NCI-H82 treated with DMSO at 0.1 percent for 48 hours (cell line): ENCODE results near the gene HDAC10.
A peak's percentile ranks its signal among the peaks of the same experiment; 100 is the strongest.

Experiments used
- DNase-seq: peaks from one replicate; lab custom pipeline; 2025; ENCODE audit not compliant: unreplicated experiment; lab: John Stamatoyannopoulos, UW

Gene HDAC10

GRCh38 chr22:50257041-50257440 is 6.0 kb upstream of the HDAC10 start:
- no peak for DNase-seq

DNA sequence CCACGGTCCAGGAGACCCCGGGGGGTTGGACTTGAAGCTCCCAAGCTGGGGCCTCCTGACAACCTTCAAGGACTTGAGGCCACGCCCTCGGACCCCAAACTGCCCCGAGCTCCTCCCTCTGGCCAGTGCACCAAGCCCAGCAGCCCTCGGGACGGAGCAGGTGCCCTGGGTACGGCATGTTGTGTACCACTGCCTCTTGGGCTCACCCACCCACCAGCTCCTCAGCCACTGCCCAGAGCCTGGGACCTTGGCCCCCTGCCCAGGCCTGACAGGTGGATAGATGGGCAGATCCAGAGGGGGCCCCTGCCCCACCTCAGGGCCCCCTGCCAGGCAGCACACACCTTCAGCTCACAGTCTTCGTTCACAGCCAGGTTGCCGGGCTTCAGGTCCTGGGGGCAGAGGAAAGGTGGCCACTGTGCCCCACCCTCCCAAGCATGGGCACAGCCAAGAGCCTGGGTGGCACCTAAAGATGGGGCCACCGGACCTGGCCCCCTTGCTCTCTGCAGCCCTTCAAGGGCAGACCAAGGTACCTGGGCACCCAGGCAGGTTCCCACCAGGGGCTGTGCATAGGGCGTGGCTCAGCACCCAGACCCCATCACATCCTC is 5.3 kb upstream of the HDAC10 start:
- DNase-seq: no peak

DNA sequence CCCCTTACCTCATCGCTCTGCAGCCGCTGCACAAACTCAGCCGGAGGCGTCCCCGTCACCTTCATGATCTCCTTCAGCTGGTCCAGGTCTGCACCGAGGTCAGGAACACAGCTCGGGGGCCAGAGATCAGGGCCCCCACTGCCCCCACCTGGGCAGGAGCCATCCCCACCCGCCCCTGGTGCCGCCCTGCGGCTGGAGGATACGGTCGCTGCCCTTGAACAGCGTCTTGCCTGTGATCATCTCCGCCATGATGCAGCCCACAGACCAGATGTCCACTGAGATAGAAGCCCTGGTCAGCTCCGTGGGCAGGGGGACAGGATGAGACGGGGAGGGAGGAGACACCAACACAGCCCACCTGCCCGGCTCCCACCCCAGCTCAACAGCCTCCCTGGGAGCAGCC is 4.5 kb upstream of the HDAC10 start:
- DNase-seq: no peak

DNA sequence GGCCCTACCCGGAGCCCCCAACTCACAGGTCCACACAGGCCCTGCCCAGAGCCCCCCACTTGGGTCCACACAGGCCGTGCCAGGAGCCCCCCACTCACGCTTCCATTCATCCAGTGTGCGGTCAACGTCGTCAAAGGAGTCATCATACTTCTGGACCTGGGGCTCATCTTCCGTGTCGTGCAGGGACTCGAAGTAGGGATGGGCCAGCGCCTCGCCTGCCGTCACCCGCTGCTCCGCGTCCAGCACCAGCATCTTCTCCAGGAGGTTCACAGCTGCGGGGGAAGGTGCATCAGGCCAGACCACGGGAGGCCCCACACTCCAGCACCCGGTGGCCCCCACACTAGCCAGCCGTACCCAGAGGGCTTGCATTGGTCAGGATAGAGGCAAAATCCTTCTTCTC is 4.0 kb upstream of the HDAC10 start:
- DNase-seq: no peak

DNA sequence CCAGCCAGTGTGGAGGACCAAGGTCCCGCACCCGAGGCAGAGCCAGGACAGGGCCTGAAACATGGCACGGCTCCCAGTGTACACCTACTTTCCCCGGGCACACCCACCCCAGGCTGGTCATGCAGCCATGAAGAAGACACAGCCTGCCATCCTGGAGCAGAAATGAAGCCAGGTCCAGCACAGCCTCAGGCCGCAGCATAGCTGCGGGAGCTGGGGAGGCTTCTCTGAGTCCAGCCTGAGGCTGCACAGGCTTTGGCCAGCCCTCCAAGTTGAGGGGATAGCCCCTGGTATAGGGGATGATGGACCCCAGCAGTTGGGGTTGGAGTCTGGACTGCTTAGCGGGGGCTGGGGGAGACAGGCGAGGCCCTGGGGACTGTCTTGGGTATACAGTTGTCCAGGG is 2.9 kb upstream of the HDAC10 start:
- DNase-seq: no peak

DNA sequence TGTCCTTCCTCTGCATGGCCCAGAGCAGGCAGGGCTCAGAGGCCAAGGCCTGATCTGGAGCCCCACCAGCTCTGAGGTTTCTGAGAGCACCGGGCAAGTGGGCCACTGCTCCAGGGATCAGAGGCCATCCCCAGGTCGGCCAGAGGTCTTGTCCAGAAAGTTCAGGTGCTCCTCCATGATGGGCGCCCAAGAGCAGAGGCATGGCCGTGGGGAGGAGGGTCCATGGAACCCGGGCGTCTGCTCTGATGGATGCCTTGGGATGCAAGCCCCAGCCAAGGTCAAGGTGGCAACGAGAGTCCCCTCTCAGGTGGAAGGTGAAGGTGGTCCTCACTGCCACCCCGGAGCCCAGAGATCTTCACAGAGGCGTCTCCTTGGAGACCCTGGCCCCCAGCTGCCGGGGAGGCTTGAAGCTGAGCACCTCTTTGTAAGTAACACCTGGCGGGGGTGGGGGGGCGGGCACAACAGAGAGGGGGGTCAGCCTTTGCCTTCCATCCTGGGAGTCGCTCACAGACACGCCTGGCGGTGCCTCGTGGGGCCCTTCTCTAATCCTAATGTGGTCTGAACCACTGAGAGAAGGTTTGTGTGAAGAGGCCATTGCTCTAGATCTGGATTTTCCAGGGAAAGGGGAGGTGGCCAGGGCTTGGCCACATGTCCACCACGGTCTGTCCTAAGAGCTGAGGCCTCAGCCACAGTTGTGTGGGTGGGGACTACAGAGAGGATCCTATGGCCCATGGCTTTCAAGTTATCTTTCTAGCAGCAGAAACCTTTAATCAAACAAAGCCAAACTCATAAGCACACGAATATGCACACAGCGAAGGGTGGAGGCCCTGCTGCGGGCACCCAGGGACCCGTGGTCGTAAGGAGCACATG is 2.2 kb upstream of the HDAC10 start:
- DNase-seq: no peak

GRCh38 chr22:50252082-50253045 is 1.3 kb upstream of the HDAC10 start:
- DNase-seq: no peak

GRCh38 chr22:50251477-50252081 is 514 bp upstream of the HDAC10 start:
- no peak for DNase-seq

- DNase-seq: no peak
Observed at GRCh38 chr22:50250249-50250554, 863 bp downstream of the HDAC10 start.

DNA sequence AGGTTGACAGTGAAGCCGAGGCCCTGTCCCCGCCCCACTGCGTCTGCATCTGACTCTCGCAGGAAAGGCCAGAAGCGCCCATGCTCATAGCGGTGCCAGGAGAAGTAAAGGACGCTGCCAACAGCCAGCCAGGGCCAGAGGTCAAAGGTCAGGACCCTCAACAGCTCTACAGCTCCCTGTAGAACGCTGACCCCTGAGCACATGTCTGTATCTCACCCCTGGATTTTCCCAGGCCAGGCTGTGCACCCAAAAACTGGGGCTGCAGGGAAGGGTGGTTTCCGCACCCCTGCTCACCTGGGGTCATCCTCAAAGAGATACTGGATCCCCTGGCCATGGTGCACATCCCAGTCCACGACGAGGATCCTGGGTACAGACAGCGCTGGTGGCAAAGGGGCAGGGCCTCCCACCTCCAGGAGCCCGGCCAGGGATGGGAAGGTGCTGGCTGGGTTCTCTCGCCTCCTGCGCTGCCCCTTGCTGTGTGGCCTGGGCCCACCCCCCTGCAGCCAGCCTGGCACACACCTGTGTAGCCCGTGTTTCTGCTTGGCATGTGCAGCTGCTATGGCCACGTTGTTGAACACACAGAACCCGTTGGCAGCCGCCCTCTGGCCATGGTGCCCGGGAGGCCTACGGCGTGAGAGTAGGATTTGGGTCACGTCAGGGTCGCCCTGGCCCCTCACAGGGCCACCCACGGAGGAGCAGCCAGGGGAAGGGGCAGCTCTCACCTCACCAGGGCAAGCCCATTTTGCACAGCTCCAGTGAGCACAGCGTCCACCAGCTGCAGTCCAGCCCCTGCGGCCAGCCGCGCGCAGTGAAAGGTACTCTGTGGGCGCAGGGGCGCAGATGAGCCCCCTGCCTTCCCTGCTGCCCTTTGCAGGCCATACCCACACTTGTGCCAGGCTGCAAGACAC is 1.5 kb downstream of the HDAC10 start:
- no peak for DNase-seq

GRCh38 chr22:50248196-50249081 is 2.6 kb downstream of the HDAC10 start:
- no peak for DNase-seq

- DNase-seq: no peak
Observed at GRCh38 chr22:50247748-50248147, 3.3 kb downstream of the HDAC10 start.

GRCh38 chr22:50246242-50247175 is 4.6 kb downstream of the HDAC10 start:
- no peak for DNase-seq

- DNase-seq: no peak
Observed at GRCh38 chr22:50245214-50246072, 5.6 kb downstream of the HDAC10 start.

- peak; percentile 39 for DNase-seq
Observed at GRCh38 chr22:50244420-50245213, 6.4 kb downstream of the HDAC10 start, which contains the start of gene TUBGCP6. TSS of gene TUBGCP6 (minus strand) at chr22:50245023. CDS start at chr22:50244459, 564 bp downstream.

- no peak for DNase-seq
Observed at GRCh38 chr22:50243685-50244419, 7.2 kb downstream of the HDAC10 start.
